Testis (tissue), 3 donors: ENCODE data around the gene STON2. TPM values are rescaled to one million over a fixed set of nuclear protein-coding genes. Genes with fewer than 3 reads are reported as not detected.

ENCODE experiments used
- DNase-seq: peaks from one replicate; pipeline ENCODE4 v3.0.0-alpha.2; 2019
- H3K27ac ChIP-seq, 2 donors: fragments of 200-600 bp; sonication (generic); one replicate each; pipeline ENCODE4 v1.5.1; 2019
- H3K27me3 ChIP-seq: fragments of 200-600 bp; sonication (generic); one replicate; pipeline ENCODE4 v1.5.1; 2019
- H3K36me3 ChIP-seq: fragments of 200-600 bp; sonication (generic); one replicate; pipeline ENCODE4 v1.5.1; 2017; ENCODE audit warnings: low read depth; ENCODE audit errors: missing control alignments
- H3K4me1 ChIP-seq: fragments of 200-600 bp; sonication (generic); one replicate; pipeline ENCODE4 v1.5.1; 2019
- H3K4me3 ChIP-seq, 2 donors: fragments of 200-600 bp; sonication (generic); one replicate each; pipeline ENCODE4 v1.5.1; 2017 to 2019
- H3K9me3 ChIP-seq: fragments of 200-600 bp; sonication (generic); one replicate; pipeline ENCODE4 v1.5.1; 2017
- CTCF ChIP-seq, 3 experiments: fragments of 450-650 bp in 2 of 3; fragments of 200-600 bp in 1 of 3; sonication (generic) in 1 of 3; IDR thresholded peaks; one replicate each; pipeline ENCODE4 v1.5.1; 2016 to 2019; ENCODE audit warnings: antibody characterized with exemption in 3 of 3, mild to moderate bottlenecking in 2 of 3, moderate library complexity in 1 of 3
- POLR2A ChIP-seq: fragments of 450-650 bp; IDR thresholded peaks from one replicate; pipeline ENCODE4 v1.6.1; 2017; ENCODE audit warnings: antibody characterized with exemption, mild to moderate bottlenecking, moderate library complexity
- WGBS, 2 donors: methylation state at CpG; one replicate each; pipeline ENCODE4 v1.1.5; 2018; 5-methylcytosine and 5-hydroxymethylcytosine counted together
- intact Hi-C: fragments of 100-400 bp; cut with DNase I; formaldehyde crosslinking; loops from one replicate; pipeline ENCODE4 v1.15.1; 2023; ENCODE audit warnings: low total_unique reads
- polyA plus RNA-seq: library from polyadenylated mRNA; stranded (reverse); fragments of 350-450 nt; fragmentation: Illumina TruSeq; extraction: RNeasy Lipid Tissue Mini Kit (QIAGEN cat#74804); gene quantifications from one replicate; pipeline ENCODE4 v1.2.3, GENCODE V29; 2014; ENCODE audit warnings: low read depth, low replicate concordance; ENCODE audit not compliant: insufficient read depth
- total RNA-seq, 2 donors: library from RNA; depleted of rRNA; stranded (reverse); fragments of >200 nt; gene quantifications; one replicate each; pipeline ENCODE4 v1.2.3, GENCODE V29; 2016

STON2 gene
- total and polyA plus RNA-seq, 3 donors from 2014 or later, result 8.3 to 38.5 (median 22.8) TPM

- H3K27ac ChIP-seq, result no peak overlapping the region
- no peak overlapping the region for H3K4me3 ChIP-seq
- no peaks in the 10 kb centered on the region for H3K9me3 ChIP-seq
- WGBS, 2 donors, result 92% methylated on average over 3 of the region's 3 CpGs
- intact Hi-C loops, result no loop called here
- H3K36me3 ChIP-seq, result no peaks in the 10 kb centered on the region
- TF ChIP-seq CTCF (IDR thresholded peaks at IDR 0.05) (no peak), POLR2A (no peak)
- H3K27me3 ChIP-seq, result no peaks in the 10 kb centered on the region
- no peaks in the 10 kb centered on the region for H3K4me1 ChIP-seq
- no peak for DNase-seq
Observed at GRCh38 chr14:81260732-81261131, 139.4 kb downstream of the STON2 start.

- TF ChIP-seq POLR2A (no peak), CTCF (IDR thresholded peaks at IDR 0.05) (no peak)
- intact Hi-C loops, result no loop called here
- DNase-seq, result no peak
- Histone ChIP-seq H3K9me3 (no peaks in the 10 kb centered on the region), H3K27me3 (no peaks in the 10 kb centered on the region), H3K4me1 (no peaks in the 10 kb centered on the region), H3K4me3 (no peak overlapping the region), H3K27ac (no peak overlapping the region), H3K36me3 (no peaks in the 10 kb centered on the region)
- WGBS, 2 donors, result 77 to 81% methylated on average over 2 of the region's 2 CpGs
Observed at GRCh38 chr14:81256289-81256960, 143.7 kb downstream of the STON2 start.

GRCh38 chr14:81252278-81252677 is 147.8 kb downstream of the STON2 start:
- Histone ChIP-seq H3K4me1 (no peaks in the 10 kb centered on the region), H3K36me3 (no peaks in the 10 kb centered on the region), H3K27me3 (no peaks in the 10 kb centered on the region), H3K27ac (no peak overlapping the region), H3K4me3 (no peak overlapping the region), H3K9me3 (no peaks in the 10 kb centered on the region)
- no peak for DNase-seq
- intact Hi-C loops, result no loop called here
- WGBS, 2 donors, result 62 to 88% methylated on average over 1 of the region's 1 CpG
- no peak for TF ChIP-seq POLR2A
- TF ChIP-seq CTCF (IDR thresholded peaks at IDR 0.05), result no peak

GRCh38 chr14:81247271-81247766 is 152.8 kb downstream of the STON2 start:
- intact Hi-C loops, result no loop called here
- DNase-seq, result no peak
- Histone ChIP-seq H3K9me3 (no peaks in the 10 kb centered on the region), H3K27ac (no peak overlapping the region), H3K27me3 (no peaks in the 10 kb centered on the region), H3K4me3 (no peak overlapping the region), H3K4me1 (no peaks in the 10 kb centered on the region), H3K36me3 (no peaks in the 10 kb centered on the region)
- TF ChIP-seq POLR2A (no peak), CTCF (IDR thresholded peaks at IDR 0.05) (no peak)
- 65 to 72% methylated on average over 5 to 8 of the region's 8 CpGs for WGBS, 2 donors
